Uterus (tissue), 4 donors: ENCODE results near the gene TET2. TPM values are rescaled to one million over a fixed set of nuclear protein-coding genes. Genes with fewer than 3 reads are reported as not detected.
"Not testable (repeated sequence)": the region's sequence is repeated elsewhere in the genome, so short reads cannot be mapped to it uniquely, and the experiment has no call there.

Experiments used
- DNase-seq, 2 donors: peaks; one replicate each; pipeline ENCODE4 v3.0.0-alpha.2; 2019 to 2020
- H3K27ac ChIP-seq, 2 donors: fragments of 200-600 bp; sonication (generic); 1 replicate in 1 of 2; 2 replicates in 1 of 2; pipeline ENCODE4 v1.5.1; 2016 to 2018
- H3K27me3 ChIP-seq, 2 donors: fragments of 200-600 bp; sonication (generic); one replicate each; pipeline ENCODE4 v1.5.1; 2018 to 2019; ENCODE audit warnings: control low read depth in 1 of 2
- H3K36me3 ChIP-seq, 2 donors: fragments of 200-600 bp; sonication (generic); one replicate each; pipeline ENCODE4 v1.5.1; 2019; ENCODE audit warnings: control low read depth in 1 of 2
- H3K4me1 ChIP-seq, 2 donors: fragments of 200-600 bp; sonication (generic); one replicate each; pipeline ENCODE4 v1.5.1; 2018 to 2019; ENCODE audit warnings: control low read depth in 1 of 2
- H3K4me3 ChIP-seq, 2 donors: fragments of 200-600 bp; sonication (generic); 1 replicate in 1 of 2; 2 replicates in 1 of 2; pipeline ENCODE4 v1.5.1; 2018 to 2019; ENCODE audit warnings: mild to moderate bottlenecking in 1 of 2
- H3K9me3 ChIP-seq, 2 donors: fragments of 200-600 bp; sonication (generic); one replicate each; pipeline ENCODE4 v1.5.1; 2019; ENCODE audit warnings: control low read depth in 1 of 2
- CTCF ChIP-seq, 4 experiments: fragments of 200-600 bp in 2 of 4; fragments of 450-650 bp in 2 of 4; sonication (generic) in 2 of 4; IDR thresholded peaks; one replicate each; pipeline ENCODE4 v1.5.1; 2016 to 2019; ENCODE audit warnings: antibody characterized with exemption in 4 of 4, mild to moderate bottlenecking in 2 of 4, moderate library complexity in 1 of 4
- POLR2A ChIP-seq, 2 donors: fragments of 450-650 bp; IDR thresholded peaks; one replicate each; pipeline ENCODE4 v1.6.1; 2016; ENCODE audit warnings: antibody characterized with exemption in 2 of 2, mild to moderate bottlenecking in 1 of 2, moderate library complexity in 1 of 2
- intact Hi-C: fragments of 100-400 bp; cut with DNase I; formaldehyde crosslinking; loops from one replicate; pipeline ENCODE4 v1.15.1; 2023; ENCODE audit warnings: low total_unique reads
- total RNA-seq, 4 donors: library from RNA; depleted of rRNA in 3 of 4; stranded (reverse); fragments of >200 nt in 3 of 4; gene quantifications; one replicate each; pipeline versions ENCODE4 v1.1.0 to v1.2.4, GENCODE V29; 2014 to 2023
- donor health status: DM: yes; HTN: yes; CAD: no.

The TET2 gene
- total RNA-seq, 4 donors from 2014 or later, result 17.9 to 93.5 (median 35.9) TPM

- no peak for DNase-seq
- Histone ChIP-seq H3K4me3 (no peak overlapping the region), H3K36me3 (no peaks in the 10 kb centered on the region), H3K27ac (no peak overlapping the region), H3K9me3 (peaks cover 0 to 3% of the 10 kb centered on the region in 2 donors), H3K4me1 (no peaks in the 10 kb centered on the region), H3K27me3 (no peaks in the 10 kb centered on the region)
- intact Hi-C loops, result no loop called here
- TF ChIP-seq POLR2A (IDR thresholded peaks at IDR 0.05), result no peak
- no peak for TF ChIP-seq CTCF (IDR thresholded peaks at IDR 0.05)
Measured at GRCh38 chr4:105288121-105288520, 141.4 kb downstream of the TET2 start.

- intact Hi-C loops, result no loop called here
- Histone ChIP-seq H3K4me1 (no peaks in the 10 kb centered on the region), H3K36me3 (no peaks in the 10 kb centered on the region), H3K27me3 (no peaks in the 10 kb centered on the region), H3K9me3 (peaks cover 0 to 3% of the 10 kb centered on the region in 2 donors), H3K4me3 (no peak overlapping the region), H3K27ac (no peak overlapping the region)
- TF ChIP-seq CTCF (IDR thresholded peaks at IDR 0.05) (no peak), POLR2A (IDR thresholded peaks at IDR 0.05) (no peak)
- DNase-seq, result no peak
Measured at GRCh38 chr4:105291925-105292324, 145.2 kb downstream of the TET2 start.

GRCh38 chr4:105293360-105293759, 146.7 kb downstream of the TET2 start:
- TF ChIP-seq CTCF (IDR thresholded peaks at IDR 0.05) (no peak), POLR2A (IDR thresholded peaks at IDR 0.05) (no peak)
- H3K27ac ChIP-seq, result no peak overlapping the region
- DNase-seq, result no peak
- no peak overlapping the region for H3K4me3 ChIP-seq
- intact Hi-C loops, result no loop called here
- H3K9me3 ChIP-seq, result no peaks in the 10 kb centered on the region
- H3K4me1 ChIP-seq, result no peaks in the 10 kb centered on the region
- H3K36me3 ChIP-seq, result no peaks in the 10 kb centered on the region
- no peaks in the 10 kb centered on the region for H3K27me3 ChIP-seq

GRCh38 chr4:105296672-105297071, 150.0 kb downstream of the TET2 start:
- no peak for DNase-seq
- H3K27me3 ChIP-seq, result no peaks in the 10 kb centered on the region
- intact Hi-C loops, result no loop called here
- no peaks in the 10 kb centered on the region for H3K4me1 ChIP-seq
- no peak overlapping the region for H3K4me3 ChIP-seq
- no peaks in the 10 kb centered on the region for H3K9me3 ChIP-seq
- H3K36me3 ChIP-seq, result no peaks in the 10 kb centered on the region
- TF ChIP-seq CTCF (IDR thresholded peaks at IDR 0.05) (no peak), POLR2A (IDR thresholded peaks at IDR 0.05) (no peak)
- H3K27ac ChIP-seq, result no peak overlapping the region

- intact Hi-C loops, H3K9me3 ChIP-seq: not testable (repeated sequence)
Measured at GRCh38 chr4:105299027-105299426, 152.4 kb downstream of the TET2 start.

GRCh38 chr4:105304085-105304484, 157.4 kb downstream of the TET2 start:
- H3K4me3 ChIP-seq, result no peak overlapping the region
- peaks cover 0 to 10% of the 10 kb centered on the region in 2 donors for H3K9me3 ChIP-seq
- intact Hi-C loops, result no loop called here
- no peak for DNase-seq
- H3K27ac ChIP-seq, result no peak overlapping the region
- no peaks in the 10 kb centered on the region for H3K36me3 ChIP-seq
- TF ChIP-seq POLR2A (IDR thresholded peaks at IDR 0.05) (no peak), CTCF (IDR thresholded peaks at IDR 0.05) (no peak)
- no peaks in the 10 kb centered on the region for H3K27me3 ChIP-seq
- H3K4me1 ChIP-seq, result no peaks in the 10 kb centered on the region

More at GRCh38 chr4:105299027-105299426, 152.4 kb downstream of the TET2 start:
- H3K4me3 ChIP-seq, H3K27me3 ChIP-seq, H3K36me3 ChIP-seq, H3K4me1 ChIP-seq, H3K27ac ChIP-seq, DNase-seq: not testable (repeated sequence)
